Neural crest cell (in vitro differentiated cells): ENCODE results near the gene UBE2U. TPM values are rescaled to one million over a fixed set of nuclear protein-coding genes. Genes with fewer than 3 reads are reported as not detected.
"Not testable (repeated sequence)": the region's sequence is repeated elsewhere in the genome, so short reads cannot be mapped to it uniquely, and the experiment has no call there.

Source experiments
- DNase-seq: peaks from one replicate; pipeline ENCODE4 v3.0.0; 2021; ENCODE audit warnings: low read depth, mixed read lengths, low spot score
- H3K27ac Mint-ChIP-seq: one replicate; pipeline ENCODE4 v1.8.0; 2021; ENCODE audit warnings: mild to moderate bottlenecking, mixed read lengths; ENCODE audit not compliant: unreplicated experiment
- H3K27me3 Mint-ChIP-seq: 2 replicates; pipeline ENCODE4 v1.8.0; 2021; ENCODE audit warnings: low read depth, mild to moderate bottlenecking, mixed read lengths
- H3K36me3 Mint-ChIP-seq: 2 replicates; pipeline ENCODE4 v1.8.0; 2021; ENCODE audit warnings: low read depth, mild to moderate bottlenecking, mixed read lengths
- H3K4me1 Mint-ChIP-seq: 2 replicates; pipeline ENCODE4 v1.8.0; 2021; ENCODE audit warnings: mixed read lengths
- H3K4me3 Mint-ChIP-seq: one replicate; pipeline ENCODE4 v1.8.0; 2021; ENCODE audit warnings: mild to moderate bottlenecking, mixed read lengths
- H3K9me3 Mint-ChIP-seq: 2 replicates; pipeline ENCODE4 v1.8.0; 2021; ENCODE audit warnings: mixed read lengths
- total RNA-seq: library from RNA; stranded (reverse); gene quantifications from 2 replicates; pipeline ENCODE4 v1.2.1, GENCODE V29; 2021
- TF ChIP-seq, protein P1 (sequence below): fragments of 200-600 bp; sonication (generic); conservative IDR thresholded peaks from 2 replicates; pipeline ENCODE4 v1.5.0; 2021; ENCODE audit warnings: antibody characterized with exemption, mild to moderate bottlenecking

Gene UBE2U
- total RNA-seq, 1 donor from 2014 or later, result not detected

DNA sequence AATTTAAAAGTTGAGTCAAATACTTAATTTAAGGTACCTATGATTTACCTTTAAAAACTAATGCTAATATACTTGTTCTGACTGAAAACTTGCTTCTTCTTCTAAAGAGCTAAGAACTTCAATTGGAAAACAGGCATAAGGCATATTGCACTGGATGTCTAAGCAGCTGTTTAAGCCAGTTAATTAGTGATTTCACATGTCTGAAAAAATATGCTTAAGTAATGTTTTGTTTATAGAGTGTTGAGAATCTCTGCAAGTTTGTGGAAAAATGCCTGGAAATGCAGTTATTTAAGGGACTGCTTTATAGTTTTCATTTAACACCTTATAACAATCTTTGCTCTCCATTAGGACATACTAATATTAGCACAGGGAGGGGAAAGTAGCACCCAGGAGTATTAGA is 28.2 kb downstream of the UBE2U start:
- Mint-ChIP-seq H3K36me3 (peaks cover 4% of the 10 kb centered on the region), H3K27ac (no peak overlapping the region), H3K9me3 (peaks cover 8% of the 10 kb centered on the region), H3K4me1 (peaks cover 28% of the 10 kb centered on the region), H3K27me3 (no peaks in the 10 kb centered on the region), H3K4me3 (no peak overlapping the region)
- DNase-seq, result no peak
- TF ChIP-seq, protein P1, sequence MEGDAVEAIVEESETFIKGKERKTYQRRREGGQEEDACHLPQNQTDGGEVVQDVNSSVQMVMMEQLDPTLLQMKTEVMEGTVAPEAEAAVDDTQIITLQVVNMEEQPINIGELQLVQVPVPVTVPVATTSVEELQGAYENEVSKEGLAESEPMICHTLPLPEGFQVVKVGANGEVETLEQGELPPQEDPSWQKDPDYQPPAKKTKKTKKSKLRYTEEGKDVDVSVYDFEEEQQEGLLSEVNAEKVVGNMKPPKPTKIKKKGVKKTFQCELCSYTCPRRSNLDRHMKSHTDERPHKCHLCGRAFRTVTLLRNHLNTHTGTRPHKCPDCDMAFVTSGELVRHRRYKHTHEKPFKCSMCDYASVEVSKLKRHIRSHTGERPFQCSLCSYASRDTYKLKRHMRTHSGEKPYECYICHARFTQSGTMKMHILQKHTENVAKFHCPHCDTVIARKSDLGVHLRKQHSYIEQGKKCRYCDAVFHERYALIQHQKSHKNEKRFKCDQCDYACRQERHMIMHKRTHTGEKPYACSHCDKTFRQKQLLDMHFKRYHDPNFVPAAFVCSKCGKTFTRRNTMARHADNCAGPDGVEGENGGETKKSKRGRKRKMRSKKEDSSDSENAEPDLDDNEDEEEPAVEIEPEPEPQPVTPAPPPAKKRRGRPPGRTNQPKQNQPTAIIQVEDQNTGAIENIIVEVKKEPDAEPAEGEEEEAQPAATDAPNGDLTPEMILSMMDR, result no peak

DNA sequence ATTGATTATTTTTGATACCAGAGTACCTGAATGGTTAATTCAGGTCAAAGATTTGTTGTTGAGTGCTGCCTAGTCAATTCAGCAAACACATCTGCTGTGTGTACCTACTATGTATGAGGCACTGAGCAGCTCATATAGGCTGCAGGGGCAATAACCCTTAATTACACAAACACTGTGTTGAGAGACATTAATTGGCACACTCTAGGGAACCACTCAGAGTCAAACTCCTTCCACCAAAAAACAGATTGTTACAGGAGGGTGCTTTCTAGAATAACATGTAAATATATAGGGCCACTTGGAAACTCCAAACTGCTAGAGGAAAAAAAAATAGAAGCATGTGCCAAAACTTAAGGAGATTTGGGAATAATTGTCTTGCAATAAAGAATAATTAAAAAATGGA is 31.3 kb downstream of the UBE2U start:
- TF ChIP-seq, protein P1, result no peak
- Mint-ChIP-seq H3K27me3 (no peaks in the 10 kb centered on the region), H3K36me3 (no peaks in the 10 kb centered on the region), H3K4me3 (no peak overlapping the region), H3K27ac (no peak overlapping the region), H3K9me3 (peaks cover 3% of the 10 kb centered on the region), H3K4me1 (peaks cover 26% of the 10 kb centered on the region)
- DNase-seq, result no peak

DNA sequence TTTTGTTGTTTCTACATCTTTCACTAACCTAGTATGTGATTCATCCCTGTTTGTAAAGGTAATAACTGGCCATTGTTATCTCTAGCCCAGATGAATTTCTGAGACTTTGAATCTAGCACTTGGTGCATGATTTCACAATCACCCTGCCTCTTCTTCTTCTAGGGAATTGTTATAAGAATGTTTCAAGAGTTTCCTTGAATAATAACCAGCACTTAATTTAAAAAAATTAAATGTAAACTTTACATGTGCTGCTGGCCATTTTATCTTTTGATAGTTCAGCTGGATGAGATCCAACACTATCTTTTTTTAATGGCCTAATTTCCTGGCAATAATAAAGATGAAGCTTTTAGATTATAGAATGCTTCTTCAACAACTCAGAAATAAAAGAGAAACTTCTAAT is 31.8 kb downstream of the UBE2U start:
- peaks cover 3% of the 10 kb centered on the region for H3K9me3 Mint-ChIP-seq
- H3K4me1 Mint-ChIP-seq, result peaks cover 21% of the 10 kb centered on the region
- H3K27me3 Mint-ChIP-seq, result no peaks in the 10 kb centered on the region
- no peak overlapping the region for H3K27ac Mint-ChIP-seq
- H3K4me3 Mint-ChIP-seq, result no peak overlapping the region
- TF ChIP-seq, protein P1, result no peak
- no peaks in the 10 kb centered on the region for H3K36me3 Mint-ChIP-seq
- DNase-seq, result no peak

DNA sequence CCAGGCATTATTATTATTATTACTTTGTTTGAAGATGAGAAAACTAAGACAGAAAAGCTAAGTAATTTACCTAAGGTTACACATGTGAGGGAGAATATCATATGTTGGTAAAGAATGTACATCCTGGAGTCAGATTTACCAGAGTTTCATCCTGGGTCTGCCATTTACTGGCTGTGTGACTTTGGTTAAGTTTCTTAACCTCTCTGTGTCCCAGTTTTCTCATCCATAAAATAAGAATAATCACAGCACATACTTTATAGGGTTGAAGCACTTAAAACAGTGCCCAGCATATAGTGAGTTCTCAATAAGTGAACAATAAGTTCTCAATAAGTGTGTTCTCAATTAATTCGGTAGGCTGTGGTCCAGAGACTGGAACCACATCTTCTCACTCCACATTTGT is 32.5 kb downstream of the UBE2U start:
- no peaks in the 10 kb centered on the region for H3K36me3 Mint-ChIP-seq
- TF ChIP-seq, protein P1, result no peak
- H3K27ac Mint-ChIP-seq, result no peak overlapping the region
- no peak for DNase-seq
- peaks cover 16% of the 10 kb centered on the region for H3K4me1 Mint-ChIP-seq
- no peaks in the 10 kb centered on the region for H3K27me3 Mint-ChIP-seq
- no peak overlapping the region for H3K4me3 Mint-ChIP-seq
- H3K9me3 Mint-ChIP-seq, result peaks cover 3% of the 10 kb centered on the region

DNA sequence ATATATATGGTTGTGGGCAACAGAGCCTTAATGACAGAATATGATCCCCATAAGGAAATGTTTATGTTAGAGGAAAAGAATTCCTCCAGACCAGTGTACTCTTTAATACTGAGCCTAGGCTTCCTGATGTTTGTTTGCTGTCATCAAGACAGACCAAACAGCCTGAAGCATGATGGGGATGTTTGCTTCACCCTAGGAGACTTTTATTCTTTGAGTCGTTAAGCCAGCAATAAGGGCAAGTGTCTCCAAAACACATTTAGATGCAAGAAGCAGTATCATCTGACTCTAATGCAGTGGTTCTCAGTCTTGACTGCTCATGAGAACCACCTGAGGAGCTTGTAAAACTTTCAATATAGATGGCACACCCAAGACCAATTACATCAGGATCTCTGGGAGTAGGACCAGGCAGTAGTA is 33.1 kb downstream of the UBE2U start:
- no peak overlapping the region for H3K27ac Mint-ChIP-seq
- TF ChIP-seq, protein P1, result no peak
- peaks cover 13% of the 10 kb centered on the region for H3K4me1 Mint-ChIP-seq
- H3K36me3 Mint-ChIP-seq, result no peaks in the 10 kb centered on the region
- DNase-seq, result no peak
- no peaks in the 10 kb centered on the region for H3K27me3 Mint-ChIP-seq
- H3K9me3 Mint-ChIP-seq, result no peaks in the 10 kb centered on the region
- no peak overlapping the region for H3K4me3 Mint-ChIP-seq

DNA sequence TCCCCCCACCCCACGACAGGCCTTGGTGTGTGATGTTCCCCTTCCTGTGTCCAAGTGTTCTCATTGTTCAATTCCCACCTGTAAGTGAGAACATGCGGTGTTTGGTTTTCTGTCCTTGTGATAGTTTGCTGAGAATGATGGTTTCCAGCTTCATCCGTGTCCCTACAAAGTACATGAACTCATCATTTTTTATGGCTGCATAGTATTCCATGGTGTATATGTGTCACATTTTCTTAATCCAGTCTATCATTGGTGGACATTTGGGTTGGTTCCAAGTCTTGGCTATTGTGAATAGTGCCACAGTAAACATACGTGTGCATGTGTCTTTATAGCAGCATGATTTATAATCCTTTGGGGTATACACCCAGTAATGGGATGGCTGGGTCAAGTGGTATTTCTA is 36.1 kb downstream of the UBE2U start:
- not testable (repeated sequence) for H3K36me3 Mint-ChIP-seq, H3K4me3 Mint-ChIP-seq, DNase-seq, H3K27me3 Mint-ChIP-seq, H3K27ac Mint-ChIP-seq, H3K9me3 Mint-ChIP-seq
- H3K4me1 Mint-ChIP-seq, result peaks cover 16% of the 10 kb centered on the region
